Fibroblast of villous mesenchyme (primary cell): ENCODE data around the gene GOLIM4. TPM values are rescaled to one million over a fixed set of nuclear protein-coding genes. Genes with fewer than 3 reads are reported as not detected.
A peak's percentile ranks its signal among the peaks of the same experiment; 100 is the strongest.

Source experiments
- DNase-seq: peaks from one replicate; pipeline ENCODE4 v3.0.0-alpha.2; 2010; ENCODE audit warnings: low read depth
- H3K4me3 ChIP-seq: 2 replicates; pipeline ENCODE4 v1.5.1; 2011; ENCODE audit warnings: low read depth, mild to moderate bottlenecking, low read length
- total RNA-seq: library from RNA; depleted of rRNA; stranded (reverse); fragments of >200 nt; gene quantifications from 2 replicates; pipeline ENCODE4 v1.2.3, GENCODE V29; 2012
- TF ChIP-seq, protein P1 (sequence below): IDR thresholded peaks from 2 replicates; pipeline ENCODE4 v1.5.1; 2012; ENCODE audit warnings: low read depth, mild to moderate bottlenecking, low read length; ENCODE audit not compliant: insufficient read depth

Gene GOLIM4
- total RNA-seq, 1 donor, result 49.2 TPM

- DNase-seq, result no peak
- TF ChIP-seq, protein P1, sequence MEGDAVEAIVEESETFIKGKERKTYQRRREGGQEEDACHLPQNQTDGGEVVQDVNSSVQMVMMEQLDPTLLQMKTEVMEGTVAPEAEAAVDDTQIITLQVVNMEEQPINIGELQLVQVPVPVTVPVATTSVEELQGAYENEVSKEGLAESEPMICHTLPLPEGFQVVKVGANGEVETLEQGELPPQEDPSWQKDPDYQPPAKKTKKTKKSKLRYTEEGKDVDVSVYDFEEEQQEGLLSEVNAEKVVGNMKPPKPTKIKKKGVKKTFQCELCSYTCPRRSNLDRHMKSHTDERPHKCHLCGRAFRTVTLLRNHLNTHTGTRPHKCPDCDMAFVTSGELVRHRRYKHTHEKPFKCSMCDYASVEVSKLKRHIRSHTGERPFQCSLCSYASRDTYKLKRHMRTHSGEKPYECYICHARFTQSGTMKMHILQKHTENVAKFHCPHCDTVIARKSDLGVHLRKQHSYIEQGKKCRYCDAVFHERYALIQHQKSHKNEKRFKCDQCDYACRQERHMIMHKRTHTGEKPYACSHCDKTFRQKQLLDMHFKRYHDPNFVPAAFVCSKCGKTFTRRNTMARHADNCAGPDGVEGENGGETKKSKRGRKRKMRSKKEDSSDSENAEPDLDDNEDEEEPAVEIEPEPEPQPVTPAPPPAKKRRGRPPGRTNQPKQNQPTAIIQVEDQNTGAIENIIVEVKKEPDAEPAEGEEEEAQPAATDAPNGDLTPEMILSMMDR, result no peak
Observed at GRCh38 chr3:168080499-168081170, 15.1 kb downstream of the GOLIM4 start.

DNA sequence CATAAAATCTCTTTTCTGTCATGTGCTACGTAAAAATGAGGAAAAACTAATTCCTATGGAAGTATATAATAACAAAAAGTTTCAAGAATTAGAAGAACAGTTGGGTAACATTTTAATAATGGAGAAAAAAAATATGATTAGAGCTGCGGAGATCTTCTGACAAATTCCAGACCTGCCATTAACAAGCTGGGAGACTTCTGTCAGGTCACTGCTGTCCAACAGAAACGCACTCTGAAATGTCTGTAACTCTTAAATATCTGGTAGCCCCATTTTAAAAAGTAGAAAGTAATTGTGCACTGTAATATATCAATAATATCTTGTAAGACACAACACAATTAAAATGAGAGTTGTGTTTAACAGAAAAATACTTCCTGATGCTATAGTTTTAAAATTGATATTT, 15.7 kb downstream of the GOLIM4 start:
- TF ChIP-seq, protein P1, result no peak
- no peak for DNase-seq
- H3K4me3 ChIP-seq, result no peak overlapping the region

More at GRCh38 chr3:168080499-168081170, 15.1 kb downstream of the GOLIM4 start:
- H3K4me3 ChIP-seq, result no peak overlapping the region

- TF ChIP-seq, protein P1, result no peak
Observed at GRCh38 chr3:168077091-168077490, 18.6 kb downstream of the GOLIM4 start.

DNA sequence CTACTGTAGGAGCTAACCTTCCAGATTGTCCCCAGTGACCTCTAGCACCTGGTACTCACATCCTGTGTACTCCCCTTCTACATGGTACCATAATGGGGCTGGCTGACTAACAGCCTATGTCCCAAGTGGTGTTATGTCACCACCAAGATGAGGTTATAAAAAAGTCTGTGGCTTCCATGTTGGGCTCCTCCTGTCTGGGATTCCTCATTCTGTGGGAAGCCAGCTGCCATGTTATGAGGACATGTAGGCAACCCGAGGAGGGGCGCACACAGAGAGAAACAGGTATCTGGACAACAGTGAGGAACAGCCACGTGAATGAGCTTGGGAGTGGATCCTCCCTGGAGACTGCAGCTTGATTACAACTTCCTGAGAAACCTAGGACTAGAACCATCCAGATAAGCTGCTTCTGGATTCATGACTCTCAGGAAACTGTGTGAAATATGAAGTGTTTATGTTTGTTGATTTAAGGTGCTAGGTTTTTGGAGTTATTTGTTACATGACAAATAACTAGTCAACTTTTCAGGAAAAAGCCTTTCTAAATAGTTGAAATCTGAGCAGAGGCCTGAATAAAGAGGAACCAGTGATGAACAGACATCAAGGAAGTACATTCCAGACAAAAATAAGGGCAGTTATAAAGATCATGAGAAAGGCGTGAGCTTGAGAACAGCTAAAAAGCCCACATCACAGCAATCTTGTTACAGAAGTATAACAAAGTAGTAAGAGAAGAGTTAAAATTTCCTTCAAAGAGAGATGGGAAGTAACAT, 21.7 kb downstream of the GOLIM4 start:
- H3K4me3 ChIP-seq, result no peak overlapping the region
- peak; percentile 14 for DNase-seq
- TF ChIP-seq, protein P1, result no peak

More at GRCh38 chr3:168077091-168077490, 18.6 kb downstream of the GOLIM4 start:
- H3K4me3 ChIP-seq, result no peak overlapping the region
- DNase-seq, result no peak

GRCh38 chr3:168072323-168072650, 23.4 kb downstream of the GOLIM4 start:
- no peak for DNase-seq

DNA sequence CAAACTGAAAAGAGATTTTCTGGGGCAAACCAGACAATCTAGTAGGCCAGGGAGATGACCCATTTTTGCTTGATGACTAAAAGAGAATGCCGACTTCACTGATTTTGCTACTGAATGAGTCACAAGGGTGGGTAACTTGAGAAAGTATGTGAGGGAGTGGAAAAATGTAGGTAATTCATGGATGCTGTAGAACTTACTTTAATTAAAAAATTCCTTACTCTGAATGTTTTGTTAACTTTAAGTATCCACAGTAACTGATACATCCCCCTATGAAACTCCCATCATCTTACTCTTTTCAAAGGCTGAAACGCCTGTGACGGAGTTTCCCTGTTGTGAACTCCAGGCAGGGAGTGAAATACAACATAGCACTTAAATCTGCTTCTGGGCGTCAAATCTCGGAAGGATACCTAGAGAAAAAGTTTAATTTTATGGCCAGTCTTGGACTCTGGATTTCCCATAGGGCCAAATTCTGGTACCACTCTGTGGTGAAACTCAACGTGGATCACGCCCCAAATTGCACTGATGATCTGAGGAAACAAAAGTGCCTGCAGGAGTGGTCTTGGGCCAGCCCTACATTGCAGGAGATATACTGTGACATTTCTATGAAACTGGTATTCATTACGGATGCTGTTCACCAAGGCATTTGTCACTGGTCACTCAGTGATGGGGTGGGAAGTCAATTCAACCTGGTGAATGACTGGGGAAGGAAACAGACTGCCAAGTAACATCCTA, 24.0 kb downstream of the GOLIM4 start:
- H3K4me3 ChIP-seq, result no peak overlapping the region
- TF ChIP-seq, protein P1, result no peak
- DNase-seq, result peak; percentile 58

More at GRCh38 chr3:168072323-168072650, 23.4 kb downstream of the GOLIM4 start:
- TF ChIP-seq, protein P1, result no peak
- H3K4me3 ChIP-seq, result no peak overlapping the region
